Activated T-cell treated with anti-CD3 and anti-CD28 coated beads, Interleukin-2, amount 50 U/mL, for 24 hours (primary cell): ENCODE measurements around the gene STX12.
"Not testable (repeated sequence)": the region's sequence is repeated elsewhere in the genome, so short reads cannot be mapped to it uniquely, and the experiment has no call there.

ENCODE experiments used
- DNase-seq: peaks from one replicate; pipeline ENCODE4 v3.0.0-alpha.2; 2020
- H3K27ac Mint-ChIP-seq: 2 replicates; pipeline ENCODE4 v1.8.0; 2020; ENCODE audit warnings: mild to moderate bottlenecking, mixed read lengths
- H3K27me3 Mint-ChIP-seq: 2 replicates; pipeline ENCODE4 v1.8.0; 2020; ENCODE audit warnings: mixed read lengths
- H3K36me3 Mint-ChIP-seq: 2 replicates; pipeline ENCODE4 v1.8.0; 2020; ENCODE audit warnings: low read depth, mixed read lengths
- H3K4me1 Mint-ChIP-seq: 2 replicates; pipeline ENCODE4 v1.8.0; 2020; ENCODE audit warnings: low read depth, mixed read lengths
- H3K4me3 Mint-ChIP-seq: 2 replicates; pipeline ENCODE4 v1.8.0; 2020; ENCODE audit warnings: mild to moderate bottlenecking, moderate library complexity, mixed read lengths
- H3K9me3 Mint-ChIP-seq: 2 replicates; pipeline ENCODE4 v1.8.0; 2020; ENCODE audit warnings: mixed read lengths

Gene STX12

GRCh38 chr1:27762033-27762432, 11.0 kb upstream of the STX12 start:
- no peak for DNase-seq
- Mint-ChIP-seq H3K4me3 (no peak overlapping the region), H3K27ac (no peak overlapping the region), H3K27me3 (no peaks in the 10 kb centered on the region), H3K36me3 (peaks cover 24% of the 10 kb centered on the region), H3K4me1 (no peaks in the 10 kb centered on the region), H3K9me3 (no peaks in the 10 kb centered on the region)

DNA sequence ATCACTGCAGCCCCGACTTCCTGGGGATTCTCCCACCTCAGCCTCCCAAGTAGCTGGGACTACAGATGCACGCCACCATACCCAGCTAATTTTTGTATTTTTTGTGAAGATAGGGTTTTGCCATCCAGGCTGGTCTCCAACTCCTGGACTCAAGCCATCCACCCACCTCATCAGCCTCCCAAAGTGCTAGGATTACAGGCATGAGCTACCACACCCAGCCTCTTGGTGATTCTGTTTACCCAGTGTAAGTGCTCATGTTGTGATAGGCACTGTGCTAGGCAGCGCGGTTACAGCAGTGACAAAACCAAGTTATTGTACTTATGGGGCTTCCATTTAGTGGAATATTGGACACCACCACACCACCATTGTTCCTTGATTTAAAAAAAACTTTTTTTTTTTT, 9.7 kb upstream of the STX12 start:
- H3K4me1 Mint-ChIP-seq = no peaks in the 10 kb centered on the region
- H3K27ac Mint-ChIP-seq = no peak overlapping the region
- H3K4me3 Mint-ChIP-seq = no peak overlapping the region
- DNase-seq = no peak
- H3K36me3 Mint-ChIP-seq = peaks cover 20% of the 10 kb centered on the region
- no peaks in the 10 kb centered on the region for H3K9me3 Mint-ChIP-seq
- no peaks in the 10 kb centered on the region for H3K27me3 Mint-ChIP-seq

DNA sequence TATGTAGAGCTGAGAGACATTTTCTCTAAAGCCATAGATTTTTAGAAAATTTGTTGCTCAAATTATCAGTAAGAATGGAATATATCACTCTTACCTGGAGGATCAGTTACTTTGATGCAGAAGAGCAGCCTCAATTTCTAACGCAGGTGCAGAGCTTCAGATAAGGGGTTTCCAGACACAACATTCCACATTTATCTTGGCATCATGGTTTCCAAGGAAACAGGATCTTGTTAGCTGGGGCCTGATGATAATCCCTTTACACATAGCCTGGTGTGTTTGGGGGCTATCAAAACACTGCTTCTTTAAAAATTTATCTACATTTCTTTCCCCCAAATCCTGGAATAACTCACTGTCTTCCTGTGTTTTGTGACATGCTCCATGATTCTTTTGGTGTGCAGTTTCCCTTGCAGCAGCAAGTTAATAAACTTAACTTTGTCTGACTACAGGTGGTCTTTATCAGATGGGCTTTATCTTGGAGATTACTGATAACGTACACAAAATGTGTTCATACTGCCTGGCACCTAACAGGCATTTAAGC, 2.7 kb upstream of the STX12 start:
- H3K4me1 Mint-ChIP-seq = peaks cover 22% of the 10 kb centered on the region

GRCh38 chr1:27772036-27772931, 735 bp upstream of the STX12 start:
- peak overlapping the region; percentile 99 for H3K27ac Mint-ChIP-seq
- H3K4me3 Mint-ChIP-seq = peak overlapping the region; percentile 89
- no peaks in the 10 kb centered on the region for H3K27me3 Mint-ChIP-seq
- H3K4me1 Mint-ChIP-seq = peaks cover 36% of the 10 kb centered on the region
- H3K36me3 Mint-ChIP-seq = peaks cover 21% of the 10 kb centered on the region
- DNase-seq = no peak
- H3K9me3 Mint-ChIP-seq = no peaks in the 10 kb centered on the region

More for the DNA sequence above, 2.7 kb upstream of the STX12 start:
- no peaks in the 10 kb centered on the region for H3K9me3 Mint-ChIP-seq
- peaks cover 10% of the 10 kb centered on the region for H3K36me3 Mint-ChIP-seq
- no peak overlapping the region for H3K27ac Mint-ChIP-seq
- H3K27me3 Mint-ChIP-seq = no peaks in the 10 kb centered on the region
- no peak for DNase-seq
- no peak overlapping the region for H3K4me3 Mint-ChIP-seq

DNA sequence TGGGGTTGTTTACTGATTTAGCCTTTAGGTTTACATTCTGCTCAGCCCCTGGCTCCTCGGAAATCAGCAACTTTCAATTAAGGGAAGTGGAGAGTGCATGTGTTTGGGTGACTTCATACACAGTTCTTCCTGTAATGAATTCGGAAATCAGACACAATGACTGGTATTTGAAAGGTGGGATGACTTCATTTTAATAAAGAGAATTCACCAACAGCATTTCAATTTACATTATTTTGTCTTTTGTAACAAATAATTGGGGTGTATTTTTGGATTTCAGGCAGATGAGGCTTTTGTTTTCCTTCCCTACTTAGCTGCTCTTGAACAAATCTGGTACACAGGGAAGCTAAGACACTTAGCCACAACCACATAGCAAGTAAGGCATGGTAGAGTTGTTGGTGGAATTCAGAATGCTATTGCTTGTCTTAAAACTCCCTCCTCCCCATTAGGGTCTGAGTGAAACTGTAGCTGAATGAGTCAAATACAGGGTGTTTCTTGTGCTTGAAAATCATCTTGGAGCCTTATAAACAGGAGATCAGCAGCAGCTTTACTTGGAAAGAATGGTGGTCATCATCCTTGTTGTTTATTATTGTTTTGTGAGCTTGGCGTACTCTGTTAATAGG, 917 bp downstream of the STX12 start:
- peak overlapping the region; percentile 89 for H3K4me3 Mint-ChIP-seq
- no peaks in the 10 kb centered on the region for H3K9me3 Mint-ChIP-seq
- H3K27me3 Mint-ChIP-seq = no peaks in the 10 kb centered on the region
- peaks cover 22% of the 10 kb centered on the region for H3K36me3 Mint-ChIP-seq
- peaks cover 42% of the 10 kb centered on the region for H3K4me1 Mint-ChIP-seq
- no peak for DNase-seq
- H3K27ac Mint-ChIP-seq = peak overlapping the region; percentile 97

DNA sequence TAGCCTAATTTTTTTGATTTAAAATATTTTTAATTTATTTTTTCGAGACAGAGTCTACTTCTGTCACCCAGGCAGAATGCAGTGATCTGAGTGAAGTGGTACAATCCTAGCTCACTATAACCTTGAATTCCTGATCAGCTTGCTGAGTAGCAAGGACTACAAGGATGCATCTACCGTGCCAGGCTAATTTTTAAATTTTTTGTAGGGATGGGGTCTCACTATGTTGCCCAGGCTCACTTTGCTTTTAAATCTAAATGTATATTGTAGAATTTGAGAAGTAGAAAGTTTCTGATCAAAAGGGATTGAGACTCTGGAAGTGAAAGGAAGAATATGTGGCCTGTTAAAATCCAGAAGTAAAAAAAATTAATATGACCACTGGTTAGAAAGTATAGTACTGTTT, 1.6 kb downstream of the STX12 start:
- peak overlapping the region; percentile 33 for H3K27ac Mint-ChIP-seq
- H3K9me3 Mint-ChIP-seq = no peaks in the 10 kb centered on the region
- H3K27me3 Mint-ChIP-seq = no peaks in the 10 kb centered on the region
- no peak for DNase-seq
- H3K4me1 Mint-ChIP-seq = peaks cover 45% of the 10 kb centered on the region
- H3K36me3 Mint-ChIP-seq = peaks cover 27% of the 10 kb centered on the region
- peak overlapping the region; percentile 89 for H3K4me3 Mint-ChIP-seq

GRCh38 chr1:27775336-27775735, 2.3 kb downstream of the STX12 start:
- Mint-ChIP-seq H3K4me1 (peaks cover 45% of the 10 kb centered on the region), H3K36me3 (peaks cover 32% of the 10 kb centered on the region), H3K27ac (peak overlapping the region; percentile 18)
- not testable (repeated sequence) for DNase-seq, H3K4me3 Mint-ChIP-seq, H3K27me3 Mint-ChIP-seq, H3K9me3 Mint-ChIP-seq

GRCh38 chr1:27776276-27776675, 3.3 kb downstream of the STX12 start:
- not testable (repeated sequence) for H3K4me3 Mint-ChIP-seq, H3K27me3 Mint-ChIP-seq, H3K27ac Mint-ChIP-seq, DNase-seq, H3K9me3 Mint-ChIP-seq
- Mint-ChIP-seq H3K36me3 (peaks cover 32% of the 10 kb centered on the region), H3K4me1 (peaks cover 45% of the 10 kb centered on the region)

GRCh38 chr1:27778056-27778455, 5.0 kb downstream of the STX12 start:
- H3K36me3 Mint-ChIP-seq = peaks cover 37% of the 10 kb centered on the region
- H3K27ac Mint-ChIP-seq = peak overlapping the region; percentile 30
- no peaks in the 10 kb centered on the region for H3K27me3 Mint-ChIP-seq
- H3K4me3 Mint-ChIP-seq = no peak overlapping the region
- no peak for DNase-seq
- H3K9me3 Mint-ChIP-seq = no peaks in the 10 kb centered on the region
- peaks cover 40% of the 10 kb centered on the region for H3K4me1 Mint-ChIP-seq

DNA sequence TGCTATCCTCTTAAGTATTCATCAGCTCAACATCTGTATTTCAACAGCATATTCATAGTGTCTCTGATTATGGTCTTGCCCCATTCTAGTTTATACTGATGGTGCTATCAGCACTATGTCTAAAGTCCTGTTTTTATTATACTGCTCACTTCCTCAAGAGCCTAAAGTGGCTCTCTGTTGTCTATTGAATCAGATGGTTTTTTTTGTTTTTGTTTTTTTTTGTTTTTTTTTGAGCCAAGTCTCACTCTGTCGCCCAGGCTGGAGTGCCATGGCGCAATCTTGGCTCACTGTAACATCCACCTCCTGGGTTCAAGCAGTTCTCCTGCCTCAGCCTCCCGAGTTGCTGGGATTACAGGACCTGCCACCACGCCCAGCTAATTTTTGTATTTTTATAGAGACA, 6.1 kb downstream of the STX12 start:
- Mint-ChIP-seq H3K4me1 (peaks cover 35% of the 10 kb centered on the region), H3K27ac (no peak overlapping the region), H3K9me3 (no peaks in the 10 kb centered on the region), H3K4me3 (no peak overlapping the region), H3K36me3 (peaks cover 31% of the 10 kb centered on the region), H3K27me3 (no peaks in the 10 kb centered on the region)
- DNase-seq = no peak

GRCh38 chr1:27782950-27783349, 9.9 kb downstream of the STX12 start:
- no peaks in the 10 kb centered on the region for H3K27me3 Mint-ChIP-seq
- H3K4me3 Mint-ChIP-seq = no peak overlapping the region
- H3K9me3 Mint-ChIP-seq = no peaks in the 10 kb centered on the region
- DNase-seq = no peak
- no peak overlapping the region for H3K27ac Mint-ChIP-seq
- H3K36me3 Mint-ChIP-seq = peaks cover 20% of the 10 kb centered on the region
- peaks cover 33% of the 10 kb centered on the region for H3K4me1 Mint-ChIP-seq

GRCh38 chr1:27784700-27785099, 11.7 kb downstream of the STX12 start:
- no peaks in the 10 kb centered on the region for H3K27me3 Mint-ChIP-seq
- no peak overlapping the region for H3K4me3 Mint-ChIP-seq
- no peak for DNase-seq
- H3K27ac Mint-ChIP-seq = no peak overlapping the region
- H3K9me3 Mint-ChIP-seq = no peaks in the 10 kb centered on the region
- peaks cover 31% of the 10 kb centered on the region for H3K4me1 Mint-ChIP-seq
- peaks cover 29% of the 10 kb centered on the region for H3K36me3 Mint-ChIP-seq

DNA sequence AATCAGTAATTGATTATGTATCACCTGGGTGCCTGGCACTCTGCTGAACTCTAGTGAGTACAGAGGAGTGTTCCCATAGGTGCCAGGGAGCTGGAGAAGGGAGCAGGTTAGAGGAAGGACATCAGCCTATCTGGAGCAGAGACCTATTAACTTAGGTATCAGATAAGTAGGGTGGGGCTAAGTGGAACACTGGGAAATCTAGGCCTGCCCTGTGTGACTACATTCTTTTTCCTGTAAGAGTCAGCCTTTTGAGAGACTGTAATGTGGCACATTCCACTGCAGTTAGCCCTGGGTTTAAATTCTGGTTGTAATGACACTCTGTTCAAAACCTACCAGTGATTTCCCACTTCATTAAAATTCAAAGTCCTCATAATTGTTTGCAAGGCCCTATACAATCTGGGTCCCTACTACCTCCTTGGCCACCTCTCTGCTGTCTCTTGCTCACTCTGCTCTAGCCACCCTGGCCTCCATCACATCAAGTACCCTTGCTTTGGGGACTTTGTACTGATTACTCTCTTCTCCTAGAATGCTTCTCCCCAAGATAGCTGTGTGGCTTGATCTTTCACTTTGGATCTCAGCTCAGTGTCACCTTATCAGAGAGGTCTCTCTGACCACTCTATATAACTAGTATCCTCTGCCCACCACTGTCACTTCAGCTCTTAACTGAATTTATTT, 12.9 kb downstream of the STX12 start:
- DNase-seq = no peak
- Mint-ChIP-seq H3K4me3 (no peak overlapping the region), H3K27me3 (no peaks in the 10 kb centered on the region), H3K4me1 (peaks cover 31% of the 10 kb centered on the region), H3K27ac (peak overlapping the region; percentile 2), H3K9me3 (no peaks in the 10 kb centered on the region), H3K36me3 (peaks cover 33% of the 10 kb centered on the region)

GRCh38 chr1:27787895-27788294, 14.9 kb downstream of the STX12 start:
- no peaks in the 10 kb centered on the region for H3K9me3 Mint-ChIP-seq
- peaks cover 37% of the 10 kb centered on the region for H3K36me3 Mint-ChIP-seq
- H3K4me3 Mint-ChIP-seq = no peak overlapping the region
- no peaks in the 10 kb centered on the region for H3K27me3 Mint-ChIP-seq
- peak overlapping the region; percentile 0 for H3K27ac Mint-ChIP-seq
- H3K4me1 Mint-ChIP-seq = peaks cover 26% of the 10 kb centered on the region
- DNase-seq = no peak
